ENCODE results near the gene PSMD5.

PSMD5 gene

GRCh38 chr9:120874226-120875194, 31.8 kb upstream of the PSMD5 start:
- no peak for DNase-seq

GRCh38 chr9:120873512-120873911, 30.8 kb upstream of the PSMD5 start:
- DNase-seq = no peak

GRCh38 chr9:120872791-120873502, 30.2 kb upstream of the PSMD5 start:
- DNase-seq = no peak

GRCh38 chr9:120870206-120870605, 27.5 kb upstream of the PSMD5 start:
- DNase-seq = no peak

GRCh38 chr9:120869726-120870125, 27.0 kb upstream of the PSMD5 start:
- no peak for DNase-seq

GRCh38 chr9:120869360-120869687, 26.6 kb upstream of the PSMD5 start:
- no peak for DNase-seq

- DNase-seq = no peak
Measured at GRCh38 chr9:120868676-120869359, 26.1 kb upstream of the PSMD5 start.

- DNase-seq = no peak
Measured at GRCh38 chr9:120868339-120868675, 25.6 kb upstream of the PSMD5 start.

- no peak for DNase-seq
Measured at GRCh38 chr9:120867676-120868338, 25.1 kb upstream of the PSMD5 start.

GRCh38 chr9:120866651-120867050, 23.9 kb upstream of the PSMD5 start:
- no peak for DNase-seq

- no peak for DNase-seq
Measured at GRCh38 chr9:120865809-120866208, 23.1 kb upstream of the PSMD5 start.

GRCh38 chr9:120865176-120865575, 22.5 kb upstream of the PSMD5 start:
- no peak for DNase-seq

- no peak for DNase-seq
Measured at GRCh38 chr9:120864719-120865118, 22.0 kb upstream of the PSMD5 start.

GRCh38 chr9:120863833-120864232, 21.1 kb upstream of the PSMD5 start:
- no peak for DNase-seq

- no peak for DNase-seq
Measured at GRCh38 chr9:120862452-120862851, 19.7 kb upstream of the PSMD5 start.

- no peak for DNase-seq
Measured at GRCh38 chr9:120861935-120862334, 19.2 kb upstream of the PSMD5 start.

- DNase-seq = no peak
Measured at GRCh38 chr9:120860083-120860482, 17.4 kb upstream of the PSMD5 start.

- no peak for DNase-seq
Measured at GRCh38 chr9:120859361-120859760, 16.6 kb upstream of the PSMD5 start.

- no peak for DNase-seq
Measured at GRCh38 chr9:120857902-120858301, 15.2 kb upstream of the PSMD5 start.

- DNase-seq = no peak
Measured at GRCh38 chr9:120857481-120857880, 14.8 kb upstream of the PSMD5 start.

- DNase-seq = no peak
Measured at GRCh38 chr9:120856700-120857099, 14.0 kb upstream of the PSMD5 start.

GRCh38 chr9:120855827-120856670, 13.3 kb upstream of the PSMD5 start:
- DNase-seq = no peak
